Progenitor cell of endocrine pancreas (in vitro differentiated cells): Measurements from ENCODE around the gene HNMT. TPM values are rescaled to one million over a fixed set of nuclear protein-coding genes. Genes with fewer than 3 reads are reported as not detected.
A peak's percentile ranks its signal among the peaks of the same experiment; 100 is the strongest.

ENCODE experiments used
- DNase-seq: peaks from one replicate; pipeline ENCODE4 v3.0.0; 2021; ENCODE audit warnings: low spot score; ENCODE audit not compliant: unreplicated experiment
- H3K27ac Mint-ChIP-seq: 2 replicates; pipeline ENCODE4 v1.8.0; 2021; ENCODE audit warnings: mild to moderate bottlenecking, moderate library complexity, mixed read lengths
- H3K27me3 Mint-ChIP-seq: 2 replicates; pipeline ENCODE4 v1.8.0; 2021; ENCODE audit warnings: mixed read lengths
- H3K36me3 Mint-ChIP-seq: 2 replicates; pipeline ENCODE4 v1.8.0; 2022; ENCODE audit warnings: mixed read lengths; ENCODE audit not compliant: insufficient read depth
- H3K4me1 Mint-ChIP-seq: 2 replicates; pipeline ENCODE4 v1.8.0; 2021; ENCODE audit warnings: low read depth, mixed read lengths
- H3K4me3 Mint-ChIP-seq: 2 replicates; pipeline ENCODE4 v1.8.0; 2021; ENCODE audit warnings: low read depth, mild to moderate bottlenecking, moderate library complexity, mixed read lengths
- H3K9me3 Mint-ChIP-seq: 2 replicates; pipeline ENCODE4 v1.8.0; 2021; ENCODE audit warnings: low read depth, mixed read lengths
- CTCF ChIP-seq: fragments of 200-600 bp; sonication (generic); IDR thresholded peaks from one replicate; pipeline ENCODE4 v1.5.0; 2021; ENCODE audit warnings: antibody characterized with exemption, mild to moderate bottlenecking; ENCODE audit not compliant: unreplicated experiment
- total RNA-seq: library from RNA; stranded (reverse); gene quantifications from 2 replicates; pipeline ENCODE4 v1.2.1, GENCODE V29; 2021

The HNMT gene
- total RNA-seq, 1 donor from 2014 or later: 17.6 TPM

DNA sequence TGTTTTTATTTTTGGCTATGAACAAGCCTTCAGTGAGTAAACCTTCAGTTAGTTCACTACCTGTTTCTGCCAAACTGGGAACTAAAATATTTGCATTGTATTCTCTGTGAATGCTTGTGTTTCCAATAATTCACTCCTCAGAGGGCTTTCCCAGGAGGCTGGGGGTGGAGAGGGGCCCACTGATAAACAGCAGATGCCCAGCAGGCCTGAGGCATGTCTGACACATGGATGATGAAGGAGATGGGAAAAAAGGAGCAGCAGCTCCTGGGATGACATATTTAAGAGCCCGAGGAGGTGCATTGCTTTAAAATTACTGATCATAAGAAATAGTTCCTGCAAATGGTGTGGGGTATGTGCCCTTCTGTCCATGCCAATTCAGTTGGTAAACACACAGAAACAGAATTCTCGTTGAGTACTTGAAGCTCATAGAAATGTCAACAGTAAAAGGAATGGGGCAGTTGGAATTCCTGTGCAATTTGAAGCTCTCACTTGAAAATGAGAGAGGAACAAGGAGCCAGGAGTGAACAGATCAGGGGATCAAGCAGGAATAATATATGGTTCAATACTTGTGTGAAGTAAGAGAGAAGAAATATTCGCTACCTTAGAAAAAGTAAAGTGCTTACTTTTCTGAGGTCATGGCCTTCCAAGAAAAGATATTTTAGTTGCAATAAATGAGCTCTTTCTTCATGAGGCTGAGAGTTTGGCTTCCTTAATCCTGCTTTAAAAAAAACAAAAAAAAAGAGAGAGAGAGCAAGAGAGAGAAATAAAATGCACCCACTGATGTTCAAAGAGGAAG lies 22.0 kb upstream of the HNMT start:
- Mint-ChIP-seq H3K27ac (peak overlapping the region; percentile 47), H3K4me1 (peaks cover 53% of the 10 kb centered on the region), H3K9me3 (no peaks in the 10 kb centered on the region), H3K27me3 (no peaks in the 10 kb centered on the region), H3K36me3 (no peaks in the 10 kb centered on the region), H3K4me3 (no peak overlapping the region)
- DNase-seq: no peak
- TF ChIP-seq CTCF: no peak

- Mint-ChIP-seq H3K4me3 (no peak overlapping the region), H3K4me1 (peaks cover 56% of the 10 kb centered on the region), H3K9me3 (no peaks in the 10 kb centered on the region), H3K27me3 (no peaks in the 10 kb centered on the region), H3K27ac (peak overlapping the region; percentile 63), H3K36me3 (no peaks in the 10 kb centered on the region)
- TF ChIP-seq CTCF: no peak
- no peak for DNase-seq
Measured at GRCh38 chr2:137942833-137943677, 21.2 kb upstream of the HNMT start.

DNA sequence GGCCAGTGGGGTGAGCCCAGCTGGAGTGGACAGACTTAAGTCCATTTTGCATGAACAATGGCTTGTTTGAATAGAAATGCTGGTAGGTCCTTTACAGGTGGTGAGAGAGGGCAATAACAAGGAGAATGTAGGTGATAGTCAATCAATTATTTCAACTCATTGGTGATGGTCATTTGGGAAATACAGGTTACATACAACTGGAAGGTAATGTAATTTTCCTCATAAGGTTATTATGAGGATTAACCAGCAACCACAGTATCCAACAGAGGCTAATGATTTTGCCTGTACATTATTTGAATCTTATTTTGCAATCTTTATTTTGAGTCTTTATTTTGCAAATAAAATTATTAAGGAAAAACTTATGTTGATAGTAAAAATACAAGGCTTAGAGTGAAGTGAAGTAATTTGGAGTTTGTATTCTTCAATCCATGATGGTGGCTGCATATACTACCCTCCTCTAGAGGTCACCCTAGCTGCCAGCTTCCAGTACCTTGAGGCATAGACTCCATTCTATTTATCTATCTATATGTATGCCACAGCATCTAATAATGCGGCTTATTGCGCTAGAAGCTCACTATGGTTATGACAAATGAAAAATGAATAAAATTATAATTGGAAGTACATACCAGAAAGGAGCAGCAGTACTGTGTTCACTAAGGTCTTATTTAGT lies 20.5 kb upstream of the HNMT start:
- H3K27ac Mint-ChIP-seq: no peak overlapping the region
- H3K36me3 Mint-ChIP-seq: no peaks in the 10 kb centered on the region
- H3K4me3 Mint-ChIP-seq: no peak overlapping the region
- H3K4me1 Mint-ChIP-seq: peaks cover 52% of the 10 kb centered on the region
- no peak for DNase-seq
- TF ChIP-seq CTCF: no peak
- no peaks in the 10 kb centered on the region for H3K27me3 Mint-ChIP-seq
- H3K9me3 Mint-ChIP-seq: no peaks in the 10 kb centered on the region

- no peaks in the 10 kb centered on the region for H3K27me3 Mint-ChIP-seq
- no peak for TF ChIP-seq CTCF
- peaks cover 50% of the 10 kb centered on the region for H3K4me1 Mint-ChIP-seq
- no peak for DNase-seq
- H3K27ac Mint-ChIP-seq: no peak overlapping the region
- H3K4me3 Mint-ChIP-seq: no peak overlapping the region
- no peaks in the 10 kb centered on the region for H3K9me3 Mint-ChIP-seq
- no peaks in the 10 kb centered on the region for H3K36me3 Mint-ChIP-seq
Measured at GRCh38 chr2:137944714-137945113, 19.6 kb upstream of the HNMT start.

DNA sequence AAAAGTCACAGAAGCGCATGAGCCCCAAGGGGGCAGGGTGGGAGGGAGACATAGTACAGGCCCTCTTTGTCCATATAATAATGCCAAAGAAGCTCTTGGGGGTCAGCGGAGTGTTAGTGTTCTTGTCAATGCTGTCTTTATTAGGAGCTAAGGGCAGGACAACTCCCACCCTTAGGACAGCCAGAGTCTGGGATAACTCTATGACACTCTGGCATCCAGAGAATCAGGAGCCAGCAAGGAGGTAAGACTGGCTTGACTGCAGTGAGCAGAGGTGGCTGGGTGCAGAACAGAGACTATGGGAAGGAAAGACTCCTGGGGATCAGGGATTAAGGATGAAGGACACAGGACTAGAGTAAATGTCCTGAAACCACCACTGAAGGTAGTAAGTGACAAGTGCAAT lies 19.0 kb upstream of the HNMT start:
- Mint-ChIP-seq H3K36me3 (no peaks in the 10 kb centered on the region), H3K27ac (peak overlapping the region; percentile 15), H3K4me3 (no peak overlapping the region), H3K4me1 (peaks cover 50% of the 10 kb centered on the region), H3K27me3 (no peaks in the 10 kb centered on the region), H3K9me3 (no peaks in the 10 kb centered on the region)
- TF ChIP-seq CTCF: no peak
- no peak for DNase-seq
